ENCODE results near the gene ZBTB12. TPM values are rescaled to one million over a fixed set of nuclear protein-coding genes. Genes with fewer than 3 reads are reported as not detected.

Gene ZBTB12
- total and polyA plus RNA-seq, 2 of the 4 experiments (the other 2 are of a cell fraction) = 2.0 to 8.5 TPM

- Histone ChIP-seq H3K27me3 (ENCODE audit: control insufficient read depth, insufficient read depth, low read length) (no peaks in the 10 kb centered on the region), H3K36me3 (ENCODE audit: control insufficient read depth, insufficient read depth, low read length) (peaks cover 30% of the 10 kb centered on the region), H2BK120ac (ENCODE audit: low read depth, low read length) (no peak overlapping the region), H2AK5ac (ENCODE audit: low read depth, low read length) (peak overlapping the region; percentile 17; the same call in 1 of the 2 replicates), H3K9ac (ENCODE audit: low read depth, low read length) (peak overlapping the region; percentile 44), H3K4me1 (ENCODE audit: control insufficient read depth, insufficient read depth, low read length) (peaks cover 8% of the 10 kb centered on the region), H3K14ac (replicated peaks; ENCODE audit: low read depth, low read length) (peak overlapping the region; percentile 64; the same call in 1 of the 2 replicates), H3K79me1 (ENCODE audit: low read depth in 1 of 2, low read length in 2 of 2) (peaks cover 28 to 57% of the 10 kb centered on the region in 2 experiments), H4K5ac (ENCODE audit: low read depth, low read length) (no peak overlapping the region), H2BK5ac (ENCODE audit: low read depth, low read length, poor library complexity, severe bottlenecking) (no peak overlapping the region), H3K4me3 (ENCODE audit: insufficient read depth, low read depth, low read length) (peak overlapping the region; percentile 92), H3K9me3 (ENCODE audit: control insufficient read depth, insufficient read depth, low read length) (no peaks in the 10 kb centered on the region), H4K91ac (ENCODE audit: insufficient read depth, low read depth, low read length) (0 out of 2 replicates have a peak overlapping the region, but pooled peaks have one; percentile 15), H3K4me2 (ENCODE audit: low read depth, low read length) (peak overlapping the region; percentile 92), H2AK9ac (replicated peaks; ENCODE audit: low read depth, low read length, poor library complexity) (peak overlapping the region; percentile 6), H2AFZ (replicated peaks; ENCODE audit: low read length, poor library complexity) (peak overlapping the region; percentile 93), H4K20me1 (ENCODE audit: insufficient read depth, low read length) (peaks cover 7% of the 10 kb centered on the region), H3K27ac (ENCODE audit: insufficient read depth, low read length) (peak overlapping the region; percentile 67), H3K23ac (ENCODE audit: low read depth, low read length) (peak overlapping the region; percentile 59; the same call in 1 of the 2 replicates), H3K56ac (ENCODE audit: extremely low read depth, insufficient read depth, low read length) (0 out of 2 replicates have a peak overlapping the region, but pooled peaks have one; percentile 1), H3K9me1 (ENCODE audit: insufficient read depth, low read length) (no peaks in the 10 kb centered on the region; the same call in 1 of the 2 replicates), H3K18ac (ENCODE audit: low read depth, low read length) (no peak overlapping the region), H2BK15ac (ENCODE audit: low read depth, low read length) (no peak overlapping the region), H3K4ac (ENCODE audit: low read depth, low read length) (peak overlapping the region; percentile 46), H2BK20ac (ENCODE audit: low read depth, low read length) (no peak overlapping the region), H4K8ac (ENCODE audit: low read depth in 2 of 2, low read length in 2 of 2) (peak overlapping the region in 1 of 2 experiments; percentile 31; a peak in 1 of 4 replicates)
- in situ Hi-C loops (cut with MboI; ENCODE audit: low sequenced_read_pairs) (no loop called here), intact Hi-C loops (cut with micrococcal nuclease) (no loop called here), dilution Hi-C loops (cut with HindIII; ENCODE audit: low sequenced_read_pairs, unreplicated experiment) (no loop called here)
- no peak for TF ChIP-seq BHLHE40 (IDR thresholded peaks at IDR 0.05; ENCODE audit: low read depth, low read length)
- no peak for TF ChIP-seq RAD21 (IDR thresholded peaks at IDR 0.05; ENCODE audit: low read length)
- TF ChIP-seq MAZ (IDR thresholded peaks at IDR 0.05; ENCODE audit: borderline replicate concordance, low read depth, low read length) = no peak
- TF ChIP-seq CHD1 (IDR thresholded peaks at IDR 0.05; ENCODE audit: low read depth, low read length) = no peak
- no peak for TF ChIP-seq ELK1 (IDR thresholded peaks at IDR 0.05; ENCODE audit: borderline replicate concordance, low read depth, low read length)
- no peak for TF ChIP-seq RFX5 (IDR thresholded peaks at IDR 0.05; ENCODE audit: low read depth, low read length)
- no peak for TF ChIP-seq CEBPB (IDR thresholded peaks at IDR 0.05; ENCODE audit: low read depth, low read length)
- TF ChIP-seq RCOR1 (IDR thresholded peaks at IDR 0.05; ENCODE audit: insufficient replicate concordance, low read length) = no peak
- no peak for TF ChIP-seq MXI1 (IDR thresholded peaks at IDR 0.05; ENCODE audit: borderline replicate concordance, low read depth, low read length)
- TF ChIP-seq MAFK (IDR thresholded peaks at IDR 0.05; ENCODE audit: low read depth, low read length) = no peak
- no peak for TF ChIP-seq POLR2A (IDR thresholded peaks at IDR 0.05; ENCODE audit: low read depth, low read length)
- TF ChIP-seq NFE2L2 (IDR thresholded peaks at IDR 0.05; ENCODE audit: low read depth, low read length) = no peak
- no TSS peak for BruUV-seq (replicated peaks)
- ChIA-PET POLR2A (ENCODE audit: unreplicated experiment) (no interaction called here), CTCF (no interaction called here)
- DNase-seq (no peak), ATAC-seq (ENCODE audit: low read depth) (no peak)
- 53% methylated on average over 2 of the region's 4 CpGs; no CpG with 5 or more reads in 1 of the 2 experiments for WGBS, 2 experiments (ENCODE audit: extremely low coverage in 2 of 2, insufficient read length in 1 of 2)
These were observed 5.4 kb downstream of the ZBTB12 start for GRCh38 chr6:31896493-31896855.

All from IMR-90 (cell line).